ENCODE results near the gene EFTUD2. TPM values are rescaled to one million over a fixed set of nuclear protein-coding genes. Genes with fewer than 3 reads are reported as not detected.
A peak's percentile ranks its signal among the peaks of the same experiment; 100 is the strongest.

The EFTUD2 gene
- total and polyA plus RNA-seq, 2 donors: 34.4 to 79.3 TPM

DNA sequence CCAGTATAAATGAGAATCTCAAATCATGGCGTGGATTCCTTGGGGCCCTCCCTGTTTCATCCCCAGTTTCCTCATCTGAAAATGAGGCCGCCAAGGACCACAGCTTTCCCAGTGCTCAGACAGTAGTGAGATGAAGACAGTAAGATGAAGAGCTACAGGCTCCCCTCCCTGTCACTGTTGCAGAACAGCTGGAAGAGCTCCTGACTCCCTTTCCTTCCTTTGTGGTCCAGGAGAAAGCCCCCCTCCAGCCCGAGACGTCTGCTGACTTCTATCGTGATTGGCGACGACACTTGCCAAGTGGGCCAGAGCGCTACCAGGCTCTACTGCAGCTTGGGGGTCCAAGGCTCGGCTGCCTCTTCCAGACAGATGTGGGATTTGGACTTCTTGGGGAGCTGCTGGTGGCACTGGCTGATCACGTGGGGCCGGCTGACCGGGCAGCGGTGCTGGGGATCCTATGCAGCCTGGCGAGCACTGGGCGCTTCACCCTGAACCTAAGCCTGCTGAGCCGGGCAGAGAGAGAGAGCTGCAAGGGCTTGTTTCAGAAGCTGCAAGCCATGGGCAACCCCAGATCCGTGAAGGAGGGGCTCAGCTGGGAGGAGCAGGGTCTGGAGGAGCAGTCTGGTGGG lies 3.0 kb upstream of the EFTUD2 start:
- Histone ChIP-seq H3K36me3 (ENCODE audit: insufficient read depth) (no peaks in the 10 kb centered on the region), H3K4me1 (ENCODE audit: insufficient read depth) (no peaks in the 10 kb centered on the region), H3K27ac (ENCODE audit: low read depth) (no peak overlapping the region), H3K4me3 (ENCODE audit: low read depth, low read length) (no peak overlapping the region)
- 87% methylated on average over 17 of the region's 17 CpGs for WGBS
- no peak for DNase-seq (ENCODE audit: extremely low spot score)

- Histone ChIP-seq H3K4me3 (ENCODE audit: low read depth, low read length) (no peak overlapping the region), H3K27ac (ENCODE audit: low read depth) (no peak overlapping the region), H3K4me1 (ENCODE audit: insufficient read depth) (no peaks in the 10 kb centered on the region), H3K36me3 (ENCODE audit: insufficient read depth) (no peaks in the 10 kb centered on the region)
- 77% methylated on average over 4 of the region's 4 CpGs for WGBS
- no peak for DNase-seq (ENCODE audit: extremely low spot score)
These were observed 2.2 kb upstream of the EFTUD2 start for GRCh38 chr17:44901411-44901921.

DNA sequence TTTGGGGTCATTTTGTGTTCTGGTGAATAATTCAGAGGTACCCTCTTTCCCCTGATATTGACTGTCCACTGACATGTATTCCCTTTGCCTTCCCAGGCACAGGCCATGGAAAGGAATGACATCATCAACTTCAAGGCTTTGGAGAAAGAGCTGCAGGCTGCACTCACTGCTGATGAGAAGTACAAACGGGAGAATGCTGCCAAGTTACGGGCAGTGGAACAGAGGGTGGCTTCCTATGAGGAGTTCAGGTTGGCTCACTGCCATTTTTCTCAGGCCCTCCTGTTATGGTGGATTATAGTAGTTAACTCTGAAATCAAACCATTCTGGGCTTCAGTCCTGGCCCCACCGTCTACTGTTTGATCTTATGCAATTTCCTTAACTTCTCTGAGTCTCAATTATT lies 1.6 kb upstream of the EFTUD2 start:
- no peak overlapping the region for H3K27ac ChIP-seq (ENCODE audit: low read depth)
- H3K4me3 ChIP-seq (ENCODE audit: low read depth, low read length): no peak overlapping the region
- 23% methylated on average over 3 of the region's 3 CpGs for WGBS
- no peaks in the 10 kb centered on the region for H3K36me3 ChIP-seq (ENCODE audit: insufficient read depth)
- H3K4me1 ChIP-seq (ENCODE audit: insufficient read depth): no peaks in the 10 kb centered on the region
- no peak for DNase-seq (ENCODE audit: extremely low spot score)

DNA sequence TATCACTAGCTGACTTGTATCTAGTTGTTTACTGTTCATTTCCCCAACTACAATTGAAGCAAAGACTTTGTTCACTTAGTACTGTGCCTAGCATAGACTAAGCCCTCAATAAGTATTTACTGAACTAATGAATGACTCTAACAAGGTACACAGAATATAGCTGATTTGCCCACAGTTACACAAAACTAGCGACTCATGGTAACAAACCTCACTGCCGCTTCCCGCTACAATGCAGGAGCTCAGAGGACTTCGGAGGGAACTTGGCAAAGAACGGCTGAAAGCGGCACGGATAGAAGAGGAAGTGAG lies 524 bp downstream of the EFTUD2 start:
- under 1% methylated on average over 7 of the region's 7 CpGs for WGBS
- no peak for DNase-seq (ENCODE audit: extremely low spot score)
- Histone ChIP-seq H3K36me3 (ENCODE audit: insufficient read depth) (no peaks in the 10 kb centered on the region), H3K4me3 (ENCODE audit: low read depth, low read length) (peak overlapping the region; percentile 75), H3K4me1 (ENCODE audit: insufficient read depth) (no peaks in the 10 kb centered on the region), H3K27ac (ENCODE audit: low read depth) (peak overlapping the region; percentile 61)

- H3K4me1 ChIP-seq (ENCODE audit: insufficient read depth): no peaks in the 10 kb centered on the region
- no peak overlapping the region for H3K27ac ChIP-seq (ENCODE audit: low read depth)
- no peak for DNase-seq (ENCODE audit: extremely low spot score)
- WGBS: 97% methylated on average over 4 of the region's 4 CpGs
- peaks cover 5% of the 10 kb centered on the region for H3K36me3 ChIP-seq (ENCODE audit: insufficient read depth)
- no peak overlapping the region for H3K4me3 ChIP-seq (ENCODE audit: low read depth, low read length)
These were observed 4.6 kb downstream of the EFTUD2 start for GRCh38 chr17:44894642-44895041.

DNA sequence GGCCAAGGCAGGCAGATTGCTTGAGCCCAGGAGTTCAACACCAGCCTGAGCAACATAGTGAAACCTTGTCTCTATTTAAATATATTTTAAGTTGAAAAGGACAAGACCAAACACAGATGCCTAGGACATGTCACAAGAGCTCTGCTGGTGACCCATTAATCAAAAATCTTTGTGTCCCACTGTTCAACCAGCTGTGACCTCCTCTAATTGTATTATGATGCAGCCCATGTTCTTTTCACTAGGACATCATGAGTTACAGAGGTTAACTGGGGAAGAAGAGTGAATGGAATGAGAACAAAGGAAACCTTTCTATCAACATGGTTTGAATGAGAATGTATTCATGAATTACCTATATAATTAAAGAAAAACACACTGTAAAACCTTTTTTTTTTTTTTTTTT lies 7.0 kb downstream of the EFTUD2 start:
- H3K27ac ChIP-seq (ENCODE audit: low read depth): no peak overlapping the region

DNA sequence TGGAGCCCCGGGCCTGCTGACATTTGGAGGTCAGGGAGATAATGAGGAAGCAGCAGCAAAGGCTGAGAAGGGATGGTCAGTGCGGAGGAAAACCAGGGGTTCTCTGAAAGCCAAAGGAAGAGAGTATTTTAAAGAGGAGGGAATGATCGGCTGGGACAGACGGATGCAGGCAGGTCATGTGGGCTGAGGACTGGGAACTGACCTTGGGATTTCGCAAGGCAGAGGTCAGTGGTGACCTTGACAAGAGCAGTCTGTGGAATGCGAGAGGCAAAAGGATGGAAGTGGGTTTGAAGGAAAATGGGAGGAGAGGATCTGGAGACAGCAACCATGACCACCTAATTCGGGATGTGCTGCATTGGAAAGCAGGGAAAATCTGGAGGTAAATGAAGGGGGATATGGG lies 10.2 kb downstream of the EFTUD2 start:
- WGBS: 84% methylated on average over 7 of the region's 7 CpGs

More for the DNA sequence above, 7.0 kb downstream of the EFTUD2 start:
- Histone ChIP-seq H3K4me1 (ENCODE audit: insufficient read depth) (no peaks in the 10 kb centered on the region), H3K4me3 (ENCODE audit: low read depth, low read length) (no peak overlapping the region), H3K36me3 (ENCODE audit: insufficient read depth) (peaks cover 5% of the 10 kb centered on the region)
- no peak for DNase-seq (ENCODE audit: extremely low spot score)

DNA sequence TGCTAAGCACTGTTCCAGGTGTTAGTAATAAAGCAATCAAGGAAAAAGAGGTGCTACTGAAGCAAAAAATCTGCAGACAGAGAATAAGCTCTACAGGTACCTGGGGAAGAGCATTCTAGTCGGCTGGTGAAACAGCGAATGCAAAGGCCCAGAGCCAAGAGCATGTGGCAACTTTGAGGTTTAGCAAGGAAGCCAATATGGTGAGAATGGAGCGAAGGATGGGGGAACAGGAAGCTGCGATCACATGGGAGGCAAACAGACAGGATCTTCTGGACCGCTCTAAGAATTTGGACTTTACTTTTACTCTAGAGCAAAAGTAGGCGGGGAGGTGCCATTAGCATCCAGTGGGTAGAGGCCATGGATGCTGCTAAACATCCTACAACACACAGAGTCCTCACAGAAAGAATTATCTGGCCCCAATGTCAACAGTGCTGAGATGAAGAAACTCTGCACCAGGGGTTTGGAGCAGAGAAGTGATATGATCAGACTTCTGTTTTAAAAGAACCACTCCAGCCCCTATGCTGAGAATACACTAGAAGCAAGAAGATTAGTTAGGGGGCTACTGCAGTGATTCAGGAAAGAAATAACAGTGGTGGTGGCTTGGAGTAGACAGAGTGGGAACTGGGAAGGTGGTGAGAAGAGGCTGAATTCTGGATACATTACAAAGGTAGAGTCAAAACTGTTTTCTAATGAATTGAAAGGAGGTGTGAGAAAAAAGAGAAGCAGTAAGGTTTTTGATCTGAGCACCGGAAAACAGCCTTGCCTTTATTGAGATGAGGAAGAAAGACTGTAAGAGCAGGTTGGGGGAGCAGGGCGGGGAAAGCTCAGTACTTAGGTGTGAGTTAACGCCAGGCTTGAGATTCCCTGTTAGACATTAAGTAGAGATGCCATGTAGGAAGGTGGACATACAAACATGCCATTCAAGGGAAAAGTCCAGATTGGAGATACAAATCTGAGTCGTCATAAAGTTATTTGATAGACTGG lies 11.0 kb downstream of the EFTUD2 start:
- no peak for DNase-seq (ENCODE audit: extremely low spot score)
- peaks cover 11% of the 10 kb centered on the region for H3K36me3 ChIP-seq (ENCODE audit: insufficient read depth)
- WGBS: 82% methylated on average over 10 of the region's 10 CpGs

More for the DNA sequence above, 10.2 kb downstream of the EFTUD2 start:
- no peak overlapping the region for H3K27ac ChIP-seq (ENCODE audit: low read depth)
- no peak for DNase-seq (ENCODE audit: extremely low spot score)
- H3K4me3 ChIP-seq (ENCODE audit: low read depth, low read length): no peak overlapping the region
- peaks cover 11% of the 10 kb centered on the region for H3K36me3 ChIP-seq (ENCODE audit: insufficient read depth)
- H3K4me1 ChIP-seq (ENCODE audit: insufficient read depth): no peaks in the 10 kb centered on the region

GRCh38 chr17:44887016-44887415 lies 12.2 kb downstream of the EFTUD2 start:
- Histone ChIP-seq H3K4me3 (ENCODE audit: low read depth, low read length) (no peak overlapping the region), H3K36me3 (ENCODE audit: insufficient read depth) (peaks cover 8% of the 10 kb centered on the region), H3K27ac (ENCODE audit: low read depth) (no peak overlapping the region), H3K4me1 (ENCODE audit: insufficient read depth) (no peaks in the 10 kb centered on the region)
- WGBS: 93% methylated on average over 1 of the region's 1 CpG
- DNase-seq (ENCODE audit: extremely low spot score): no peak

More for the DNA sequence above, 11.0 kb downstream of the EFTUD2 start:
- H3K27ac ChIP-seq (ENCODE audit: low read depth): no peak overlapping the region
- H3K4me1 ChIP-seq (ENCODE audit: insufficient read depth): no peaks in the 10 kb centered on the region
- H3K4me3 ChIP-seq (ENCODE audit: low read depth, low read length): no peak overlapping the region

- H3K27ac ChIP-seq (ENCODE audit: low read depth): no peak overlapping the region
- 95% methylated on average over 2 of the region's 2 CpGs for WGBS
- peaks cover 8% of the 10 kb centered on the region for H3K36me3 ChIP-seq (ENCODE audit: insufficient read depth)
- no peak for DNase-seq (ENCODE audit: extremely low spot score)
- H3K4me1 ChIP-seq (ENCODE audit: insufficient read depth): no peaks in the 10 kb centered on the region
- H3K4me3 ChIP-seq (ENCODE audit: low read depth, low read length): no peak overlapping the region
These were observed 14.3 kb downstream of the EFTUD2 start for GRCh38 chr17:44884941-44885340.

DNA sequence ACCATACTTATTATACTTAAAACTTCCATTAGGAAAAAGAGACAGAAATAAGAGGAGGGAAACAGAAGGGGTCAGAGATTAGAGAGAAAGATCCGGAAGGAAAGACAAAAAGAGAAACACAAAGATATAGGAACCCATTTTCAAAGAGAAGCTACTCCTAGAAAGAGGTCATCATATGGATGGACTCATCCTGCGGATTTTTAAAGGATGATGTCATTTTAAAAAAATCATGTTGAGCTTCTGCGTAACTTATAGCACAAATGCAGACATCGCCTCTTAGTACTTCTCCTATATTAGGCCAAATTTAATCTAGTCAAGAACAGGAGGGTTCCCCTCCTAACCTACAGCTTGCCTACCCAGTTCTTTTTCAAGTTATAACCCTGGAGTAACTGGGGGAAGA lies 18.1 kb downstream of the EFTUD2 start:
- Histone ChIP-seq H3K27ac (ENCODE audit: low read depth) (no peak overlapping the region), H3K4me3 (ENCODE audit: low read depth, low read length) (no peak overlapping the region), H3K36me3 (ENCODE audit: insufficient read depth) (peaks cover 13% of the 10 kb centered on the region), H3K4me1 (ENCODE audit: insufficient read depth) (no peaks in the 10 kb centered on the region)
- no peak for DNase-seq (ENCODE audit: extremely low spot score)
- WGBS: 84% methylated on average over 4 of the region's 4 CpGs

GRCh38 chr17:44880062-44880461 lies 19.2 kb downstream of the EFTUD2 start:
- Histone ChIP-seq H3K27ac (ENCODE audit: low read depth) (no peak overlapping the region), H3K4me3 (ENCODE audit: low read depth, low read length) (no peak overlapping the region), H3K4me1 (ENCODE audit: insufficient read depth) (no peaks in the 10 kb centered on the region), H3K36me3 (ENCODE audit: insufficient read depth) (peaks cover 14% of the 10 kb centered on the region)
- WGBS: 94% methylated on average over 2 of the region's 2 CpGs
- no peak for DNase-seq (ENCODE audit: extremely low spot score)

GRCh38 chr17:44879376-44879775 lies 19.9 kb downstream of the EFTUD2 start:
- Histone ChIP-seq H3K36me3 (ENCODE audit: insufficient read depth) (peaks cover 11% of the 10 kb centered on the region), H3K4me3 (ENCODE audit: low read depth, low read length) (no peak overlapping the region), H3K4me1 (ENCODE audit: insufficient read depth) (no peaks in the 10 kb centered on the region), H3K27ac (ENCODE audit: low read depth) (no peak overlapping the region)
- DNase-seq (ENCODE audit: extremely low spot score): no peak
- 95% methylated on average over 6 of the region's 6 CpGs for WGBS

- no peak overlapping the region for H3K27ac ChIP-seq (ENCODE audit: low read depth)
- H3K4me1 ChIP-seq (ENCODE audit: insufficient read depth): no peaks in the 10 kb centered on the region
- 48% methylated on average over 6 of the region's 6 CpGs for WGBS
- no peak for DNase-seq (ENCODE audit: extremely low spot score)
- H3K36me3 ChIP-seq (ENCODE audit: insufficient read depth): peaks cover 11% of the 10 kb centered on the region
- no peak overlapping the region for H3K4me3 ChIP-seq (ENCODE audit: low read depth, low read length)
These were observed 20.5 kb downstream of the EFTUD2 start for GRCh38 chr17:44878627-44879221.
